CD14-positive monocyte (primary cell): ENCODE measurements around the gene GALNT18. TPM values are rescaled to one million over a fixed set of nuclear protein-coding genes. Genes with fewer than 3 reads are reported as not detected.
A peak's percentile ranks its signal among the peaks of the same experiment; 100 is the strongest.

Source experiments
- DNase-seq, 3 donors: peaks; one replicate each; pipeline ENCODE4 v3.0.0-alpha.2; 2011 to 2022
- H2AFZ ChIP-seq: 2 replicates; pipeline ENCODE4 v1.6.0; 2012; ENCODE audit warnings: mild to moderate bottlenecking, low read depth, low read length, inconsistent platforms; ENCODE audit not compliant: insufficient read depth, poor library complexity, severe bottlenecking
- H3K27ac ChIP-seq, 2 donors: 1 replicate in 1 of 2; 2 replicates in 1 of 2; pipeline ENCODE4 v1.5.1; 2012 to 2013; ENCODE audit warnings: low read length in 2 of 2, control low read depth in 1 of 2, inconsistent platforms in 1 of 2, low read depth in 1 of 2, mild to moderate bottlenecking in 1 of 2
- H3K27me3 ChIP-seq, 2 donors: one replicate each; pipeline versions ENCODE4 v1.6.0 to v1.6.1; 2011 to 2013; ENCODE audit warnings: low read length in 2 of 2; ENCODE audit not compliant: control insufficient read depth in 2 of 2, insufficient read depth in 2 of 2
- H3K36me3 ChIP-seq, 2 donors: replicated peaks in 1 of 2; 1 replicate in 1 of 2; 2 replicates in 1 of 2; pipeline versions ENCODE4 v1.5.1 to v1.6.1; 2012 to 2013; ENCODE audit warnings: low read length in 2 of 2, control low read depth in 1 of 2, inconsistent platforms in 1 of 2, mild to moderate bottlenecking in 1 of 2; ENCODE audit not compliant: insufficient read depth in 2 of 2, control insufficient read depth in 1 of 2
- H3K4me1 ChIP-seq, 2 donors: 1 replicate in 1 of 2; 2 replicates in 1 of 2; pipeline versions ENCODE4 v1.5.1 to v1.6.1; 2012 to 2013; ENCODE audit warnings: low read length in 2 of 2, control low read depth in 1 of 2, inconsistent platforms in 1 of 2, mild to moderate bottlenecking in 1 of 2, moderate library complexity in 1 of 2; ENCODE audit not compliant: insufficient read depth in 2 of 2, control insufficient read depth in 1 of 2
- H3K4me2 ChIP-seq: replicated peaks from 2 replicates; pipeline ENCODE3; 2012; ENCODE audit warnings: low read length, moderate library complexity, mild to moderate bottlenecking; ENCODE audit not compliant: poor library complexity, severe bottlenecking; ENCODE audit errors: extremely low read depth
- H3K4me3 ChIP-seq, 3 experiments: fragments of 200-600 bp in 1 of 3; sonication (generic) in 1 of 3; replicated peaks in 1 of 3; 1 replicate in 2 of 3; 2 replicates in 1 of 3; pipeline ENCODE4 v1.5.1; 2011 to 2013; ENCODE audit warnings: low read length in 3 of 3, mild to moderate bottlenecking in 3 of 3, control low read depth in 2 of 3, low read depth in 2 of 3, inconsistent platforms in 1 of 3, moderate library complexity in 1 of 3
- H3K79me2 ChIP-seq: 2 replicates; pipeline ENCODE4 v1.6.0; 2012; ENCODE audit warnings: mild to moderate bottlenecking, control low read depth, inconsistent platforms, low read length, moderate library complexity; ENCODE audit not compliant: insufficient read depth
- H3K9ac ChIP-seq: 2 replicates; pipeline ENCODE4 v1.6.0; 2017; ENCODE audit warnings: low read length, mild to moderate bottlenecking; ENCODE audit not compliant: insufficient read depth, poor library complexity, severe bottlenecking
- H3K9me3 ChIP-seq, 2 donors: replicated peaks in 1 of 2; 1 replicate in 1 of 2; 2 replicates in 1 of 2; pipeline versions ENCODE4 v1.5.1 to v1.6.1; 2012 to 2013; ENCODE audit warnings: low read length in 2 of 2, control low read depth in 1 of 2; ENCODE audit not compliant: control insufficient read depth in 1 of 2, insufficient read depth in 1 of 2
- H4K20me1 ChIP-seq: 2 replicates; pipeline ENCODE4 v1.6.0; 2012; ENCODE audit warnings: mild to moderate bottlenecking, low read length, control low read depth, moderate library complexity; ENCODE audit not compliant: insufficient read depth
- H3K27ac Mint-ChIP-seq, 7 donors: one replicate each; pipeline ENCODE4 v1.8.0; 2020; ENCODE audit warnings: mild to moderate bottlenecking in 7 of 7, mixed read lengths in 7 of 7, moderate library complexity in 6 of 7, inconsistent platforms in 2 of 7
- H3K27me3 Mint-ChIP-seq, 3 donors: one replicate each; pipeline ENCODE4 v1.8.0; 2021 to 2022; ENCODE audit warnings: low read depth in 3 of 3, mild to moderate bottlenecking in 3 of 3, mixed read lengths in 3 of 3, moderate library complexity in 3 of 3, inconsistent platforms in 1 of 3
- H3K36me3 Mint-ChIP-seq, 2 donors: one replicate each; pipeline ENCODE4 v1.8.0; 2020; ENCODE audit warnings: mixed read lengths in 2 of 2, inconsistent platforms in 1 of 2, mild to moderate bottlenecking in 1 of 2
- H3K4me1 Mint-ChIP-seq: one replicate; pipeline ENCODE4 v1.8.0; 2020; ENCODE audit warnings: mild to moderate bottlenecking, mixed read lengths
- H3K4me3 Mint-ChIP-seq, 2 donors: one replicate each; pipeline ENCODE4 v1.8.0; 2020; ENCODE audit warnings: mild to moderate bottlenecking in 2 of 2, mixed read lengths in 2 of 2, moderate library complexity in 1 of 2
- H3K9me3 Mint-ChIP-seq, 7 donors: one replicate each; pipeline ENCODE4 v1.8.0; 2020 to 2022; ENCODE audit warnings: mixed read lengths in 7 of 7, mild to moderate bottlenecking in 6 of 7, moderate library complexity in 6 of 7, inconsistent platforms in 2 of 7
- WGBS: methylation state at CpG from one replicate; pipeline ENCODE4 v1.1.5; 2013; ENCODE audit warnings: missing lambda C conversion rate; ENCODE audit not compliant: insufficient coverage; 5-methylcytosine and 5-hydroxymethylcytosine counted together
- intact Hi-C, 2 donors: fragments of 100-400 bp; cut with micrococcal nuclease; formaldehyde crosslinking; loops; one replicate each; pipeline versions ENCODE4 v1.15.0 to v1.15.1; 2023
- polyA plus RNA-seq, 3 donors: library from polyadenylated mRNA; depleted of rRNA in 1 of 3; unstranded in 2 of 3; stranded (reverse) in 1 of 3; fragments of 300-500 nt in 2 of 3; fragments of >200 nt in 1 of 3; fragmentation: Illumina TruSeq in 2 of 3; gene quantifications; 1 replicate in 2 of 3; 2 replicates in 1 of 3; pipeline ENCODE4 v1.2.3, GENCODE V29; 2012 to 2021
- TF ChIP-seq, protein P1 (sequence below): fragments of 200-600 bp; IDR thresholded peaks from one replicate; pipeline ENCODE4 v1.8.0; 2022; ENCODE audit warnings: antibody characterized with exemption, mild to moderate bottlenecking

The GALNT18 gene
- polyA plus RNA-seq, 3 donors: not detected

DNA sequence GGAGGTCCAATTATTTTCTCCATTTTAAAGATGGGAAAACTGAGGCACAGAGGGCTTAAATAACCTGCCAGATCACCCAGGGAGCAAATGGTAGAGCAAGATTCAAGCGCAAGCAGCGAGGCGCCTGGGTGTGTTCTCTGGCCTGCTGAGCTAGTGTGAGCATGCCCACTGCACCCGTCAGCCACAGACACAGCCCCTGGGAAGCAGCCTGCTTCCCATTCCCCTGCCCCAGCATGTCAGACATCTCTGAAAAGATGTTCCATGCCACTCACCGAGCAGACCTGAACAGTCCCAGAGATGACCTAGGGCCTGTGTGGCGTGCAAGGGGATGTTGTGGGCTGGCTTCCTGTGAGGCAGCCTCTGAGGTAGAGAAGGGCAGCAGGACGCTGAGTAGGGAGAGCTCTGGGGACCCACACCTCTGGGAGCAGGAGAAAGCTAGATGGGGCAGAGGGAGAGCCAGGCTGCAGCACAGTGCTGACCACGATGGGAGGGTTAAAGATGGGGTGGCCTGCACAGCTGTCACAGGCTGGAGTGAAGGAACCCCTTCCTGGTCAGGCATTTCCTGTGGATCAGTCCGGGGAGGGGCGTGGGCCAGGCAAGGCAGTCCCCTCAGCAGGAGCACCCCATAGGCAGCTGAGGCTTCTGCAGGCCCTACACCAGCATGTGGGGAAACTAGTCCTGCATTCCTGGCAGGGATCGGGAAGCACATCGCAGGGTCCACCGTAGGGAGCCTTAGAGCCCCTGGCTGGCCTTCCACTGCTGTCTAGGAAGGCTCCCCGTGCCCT lies 101.4 kb downstream of the GALNT18 start:
- TF ChIP-seq, protein P1, sequence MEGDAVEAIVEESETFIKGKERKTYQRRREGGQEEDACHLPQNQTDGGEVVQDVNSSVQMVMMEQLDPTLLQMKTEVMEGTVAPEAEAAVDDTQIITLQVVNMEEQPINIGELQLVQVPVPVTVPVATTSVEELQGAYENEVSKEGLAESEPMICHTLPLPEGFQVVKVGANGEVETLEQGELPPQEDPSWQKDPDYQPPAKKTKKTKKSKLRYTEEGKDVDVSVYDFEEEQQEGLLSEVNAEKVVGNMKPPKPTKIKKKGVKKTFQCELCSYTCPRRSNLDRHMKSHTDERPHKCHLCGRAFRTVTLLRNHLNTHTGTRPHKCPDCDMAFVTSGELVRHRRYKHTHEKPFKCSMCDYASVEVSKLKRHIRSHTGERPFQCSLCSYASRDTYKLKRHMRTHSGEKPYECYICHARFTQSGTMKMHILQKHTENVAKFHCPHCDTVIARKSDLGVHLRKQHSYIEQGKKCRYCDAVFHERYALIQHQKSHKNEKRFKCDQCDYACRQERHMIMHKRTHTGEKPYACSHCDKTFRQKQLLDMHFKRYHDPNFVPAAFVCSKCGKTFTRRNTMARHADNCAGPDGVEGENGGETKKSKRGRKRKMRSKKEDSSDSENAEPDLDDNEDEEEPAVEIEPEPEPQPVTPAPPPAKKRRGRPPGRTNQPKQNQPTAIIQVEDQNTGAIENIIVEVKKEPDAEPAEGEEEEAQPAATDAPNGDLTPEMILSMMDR: no peak
- Mint-ChIP-seq H3K4me1 (no peaks in the 10 kb centered on the region), H3K27ac (peak overlapping the region in 1 of 7 donors; percentile 81), H3K4me3 (no peak overlapping the region), H3K36me3 (no peaks in the 10 kb centered on the region), H3K27me3 (peaks cover 2 to 4% (median 3%) of the 10 kb centered on the region in 3 donors), H3K9me3 (no peaks in the 10 kb centered on the region)
- Histone ChIP-seq H3K27ac (no peak overlapping the region), H3K27me3 (no peaks in the 10 kb centered on the region), H3K36me3 (no peaks in the 10 kb centered on the region), H3K4me1 (no peaks in the 10 kb centered on the region), H4K20me1 (no peaks in the 10 kb centered on the region), H3K9me3 (no peaks in the 10 kb centered on the region), H3K9ac (no peak overlapping the region), H3K79me2 (no peaks in the 10 kb centered on the region), H3K4me2 (no peak overlapping the region), H2AFZ (no peak overlapping the region), H3K4me3 (no peak overlapping the region)
- intact Hi-C loops: no loop called here
- WGBS: 68% methylated on average over 13 of the region's 14 CpGs
- DNase-seq: no peak

DNA sequence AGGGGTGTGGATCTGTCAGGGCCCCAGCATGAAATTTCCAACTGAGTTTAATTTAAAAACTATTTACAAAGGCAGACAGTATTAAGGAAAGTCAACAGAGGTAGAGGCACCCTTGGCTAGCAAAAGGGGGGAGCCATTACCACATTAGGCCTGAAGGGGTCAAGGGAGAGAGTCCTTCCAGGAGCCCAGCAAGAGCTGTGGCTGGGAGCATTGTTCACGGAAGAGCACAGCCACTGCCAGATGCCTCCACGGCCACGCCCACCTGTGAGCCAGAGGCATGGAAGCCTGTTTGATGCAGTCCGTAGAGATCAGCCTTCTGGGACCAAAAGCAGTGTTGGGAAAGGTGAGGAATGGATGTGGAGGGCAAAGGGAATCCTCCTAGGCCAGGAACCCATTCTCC lies 102.6 kb downstream of the GALNT18 start:
- Histone ChIP-seq H3K4me2 (no peak overlapping the region), H4K20me1 (no peaks in the 10 kb centered on the region), H3K27me3 (no peaks in the 10 kb centered on the region), H3K79me2 (no peaks in the 10 kb centered on the region), H3K9me3 (no peaks in the 10 kb centered on the region), H3K36me3 (no peaks in the 10 kb centered on the region), H3K4me1 (no peaks in the 10 kb centered on the region), H2AFZ (no peak overlapping the region), H3K4me3 (no peak overlapping the region), H3K9ac (no peak overlapping the region), H3K27ac (no peak overlapping the region)
- peaks cover 2 to 4% (median 3%) of the 10 kb centered on the region in 3 donors for H3K27me3 Mint-ChIP-seq
- no peak for DNase-seq
- H3K4me1 Mint-ChIP-seq: no peaks in the 10 kb centered on the region
- H3K9me3 Mint-ChIP-seq: no peaks in the 10 kb centered on the region
- H3K36me3 Mint-ChIP-seq: no peaks in the 10 kb centered on the region
- 87% methylated on average over 3 of the region's 4 CpGs for WGBS
- H3K4me3 Mint-ChIP-seq: no peak overlapping the region
- H3K27ac Mint-ChIP-seq: peak overlapping the region in 1 of 7 donors; percentile 81
- intact Hi-C loops: no loop called here
- TF ChIP-seq, protein P1: no peak
